ENCODE data around the gene BAG3.

DNA sequence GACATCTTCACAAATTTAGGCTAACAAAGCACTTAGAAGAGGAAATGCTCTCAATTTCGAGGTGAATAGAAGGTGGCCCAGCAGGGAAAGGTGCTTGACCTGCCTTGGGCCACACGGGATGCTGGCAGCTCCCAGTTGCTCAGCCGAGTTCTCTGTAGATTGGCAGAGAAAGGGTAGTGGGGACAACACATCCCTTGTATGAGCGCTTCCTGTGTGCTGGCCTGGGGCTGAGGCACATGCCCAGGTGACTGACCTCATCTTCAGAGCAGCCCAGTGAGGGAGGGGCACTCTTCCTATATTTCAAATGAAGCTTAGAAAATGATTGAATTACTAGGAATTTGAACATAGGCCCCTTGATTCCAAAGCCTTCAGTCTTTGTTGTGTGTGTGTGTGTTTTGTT, 20.2 kb downstream of the BAG3 start:
- no peak for TF ChIP-seq POLR2A (IDR thresholded peaks at IDR 0.05)
- TF ChIP-seq, protein P1, sequence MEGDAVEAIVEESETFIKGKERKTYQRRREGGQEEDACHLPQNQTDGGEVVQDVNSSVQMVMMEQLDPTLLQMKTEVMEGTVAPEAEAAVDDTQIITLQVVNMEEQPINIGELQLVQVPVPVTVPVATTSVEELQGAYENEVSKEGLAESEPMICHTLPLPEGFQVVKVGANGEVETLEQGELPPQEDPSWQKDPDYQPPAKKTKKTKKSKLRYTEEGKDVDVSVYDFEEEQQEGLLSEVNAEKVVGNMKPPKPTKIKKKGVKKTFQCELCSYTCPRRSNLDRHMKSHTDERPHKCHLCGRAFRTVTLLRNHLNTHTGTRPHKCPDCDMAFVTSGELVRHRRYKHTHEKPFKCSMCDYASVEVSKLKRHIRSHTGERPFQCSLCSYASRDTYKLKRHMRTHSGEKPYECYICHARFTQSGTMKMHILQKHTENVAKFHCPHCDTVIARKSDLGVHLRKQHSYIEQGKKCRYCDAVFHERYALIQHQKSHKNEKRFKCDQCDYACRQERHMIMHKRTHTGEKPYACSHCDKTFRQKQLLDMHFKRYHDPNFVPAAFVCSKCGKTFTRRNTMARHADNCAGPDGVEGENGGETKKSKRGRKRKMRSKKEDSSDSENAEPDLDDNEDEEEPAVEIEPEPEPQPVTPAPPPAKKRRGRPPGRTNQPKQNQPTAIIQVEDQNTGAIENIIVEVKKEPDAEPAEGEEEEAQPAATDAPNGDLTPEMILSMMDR (IDR thresholded peaks at IDR 0.05): no peak
